ENCODE results near the gene JPT1.

GRCh38 chr17:75152922-75153779 lies 1.2 kb downstream of the JPT1 start:
- TF ChIP-seq CTCF (IDR thresholded peaks at IDR 0.05; ENCODE audit: poor library complexity) (no peak), EZH2 (IDR thresholded peaks at IDR 0.05; ENCODE audit: borderline replicate concordance) (no peak), EZH2phosphoT487 (IDR thresholded peaks at IDR 0.05; ENCODE audit: low read depth, severe bottlenecking, unreplicated experiment) (no peak)
